HG02970 (cell line): ENCODE data around the gene TFF2.

ENCODE experiments used
- ATAC-seq: cut with Tn5 transposase; IDR thresholded peaks from one replicate; pipeline ENCODE4 v1.9.1; 2021; ENCODE audit warnings: mild to moderate bottlenecking, moderate library complexity, moderate number of reproducible peaks; ENCODE audit not compliant: unreplicated experiment, low FRiP score

The TFF2 gene

GRCh38 chr21:42330380-42331371 is 20.1 kb downstream of the TFF2 start:
- no peak for ATAC-seq

- ATAC-seq: no peak
These were observed 25.9 kb downstream of the TFF2 start for GRCh38 chr21:42324896-42325295.

- ATAC-seq: no peak
These were observed 28.9 kb downstream of the TFF2 start for GRCh38 chr21:42321845-42322244.

- ATAC-seq: no peak
These were observed 29.6 kb downstream of the TFF2 start for GRCh38 chr21:42321231-42321630.

- no peak for ATAC-seq
These were observed 30.0 kb downstream of the TFF2 start for GRCh38 chr21:42320791-42321190.

GRCh38 chr21:42319851-42320572 is 30.8 kb downstream of the TFF2 start:
- no peak for ATAC-seq

GRCh38 chr21:42319376-42319775 is 31.4 kb downstream of the TFF2 start:
- no peak for ATAC-seq

GRCh38 chr21:42317826-42318746 is 32.7 kb downstream of the TFF2 start:
- no peak for ATAC-seq

- ATAC-seq: no peak
These were observed 33.5 kb downstream of the TFF2 start for GRCh38 chr21:42317341-42317741.

- ATAC-seq: no peak
These were observed 33.9 kb downstream of the TFF2 start for GRCh38 chr21:42316891-42317290.

- no peak for ATAC-seq
These were observed 35.4 kb downstream of the TFF2 start, which contains the start of gene TFF3 for GRCh38 chr21:42315296-42315891. TSS of gene TFF3 (minus strand) at chr21:42315409. CDS start at chr21:42315374, 35 bp downstream.

- no peak for ATAC-seq
These were observed 36.0 kb downstream of the TFF2 start for GRCh38 chr21:42314616-42315295.

- ATAC-seq: no peak
These were observed 37.3 kb downstream of the TFF2 start for GRCh38 chr21:42313501-42313969.

- ATAC-seq: no peak
These were observed 38.1 kb downstream of the TFF2 start for GRCh38 chr21:42312626-42313104.

- ATAC-seq: no peak
These were observed 38.8 kb downstream of the TFF2 start for GRCh38 chr21:42311816-42312625.

GRCh38 chr21:42311160-42311559 is 39.6 kb downstream of the TFF2 start:
- ATAC-seq: no peak

GRCh38 chr21:42310411-42311001 is 40.3 kb downstream of the TFF2 start:
- no peak for ATAC-seq

- ATAC-seq: no peak
These were observed 41.0 kb downstream of the TFF2 start for GRCh38 chr21:42309753-42310213.
